ENCODE data around the gene TOX2. TPM values are rescaled to one million over a fixed set of nuclear protein-coding genes. Genes with fewer than 3 reads are reported as not detected.

TOX2 gene
- total RNA-seq, 1 donor from 2014 or later, result 5.0 TPM

DNA sequence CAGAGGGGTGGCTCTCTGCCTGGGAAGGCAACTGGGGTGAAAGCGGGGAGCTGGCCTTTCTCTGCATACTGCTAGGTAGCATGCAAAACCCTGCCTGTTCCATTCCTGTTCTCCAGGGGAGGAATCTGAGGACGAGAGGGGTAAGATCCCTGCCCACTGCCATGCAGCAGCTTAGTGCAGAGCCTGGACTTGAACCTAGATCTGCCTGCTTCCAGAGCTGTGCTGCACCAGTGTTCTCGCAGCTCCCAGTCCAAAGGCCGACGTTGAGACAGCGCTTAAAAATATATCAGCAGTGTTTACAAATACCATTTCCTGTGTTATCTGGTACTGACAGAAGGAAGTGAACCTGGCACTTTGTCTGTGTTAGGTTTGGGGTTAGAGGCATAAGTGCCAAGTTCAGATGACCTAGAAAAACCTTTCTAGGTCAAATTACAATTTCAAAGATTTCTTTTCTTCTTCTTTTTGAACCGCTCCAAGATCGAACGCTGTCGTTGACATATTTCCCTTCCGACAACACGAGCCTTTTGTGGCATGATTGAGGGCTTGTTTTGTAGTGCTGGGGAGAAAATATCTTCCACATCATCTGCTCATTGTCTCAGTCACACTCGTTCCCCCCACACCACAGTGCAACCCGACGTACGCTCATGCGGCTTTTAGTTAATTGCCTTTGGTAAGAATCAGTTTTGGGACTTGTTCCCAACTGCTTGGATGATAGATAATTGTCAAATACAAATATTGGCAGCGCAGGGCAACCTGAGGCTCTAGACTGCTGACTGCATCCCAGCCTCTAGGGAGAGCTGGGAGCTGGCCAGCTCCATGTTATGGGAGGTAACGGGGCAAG, 44.6 kb downstream of the TOX2 start:
- H3K27me3 Mint-ChIP-seq (ENCODE audit: unreplicated experiment), result no peaks in the 10 kb centered on the region
- H3K36me3 Mint-ChIP-seq (ENCODE audit: low read depth, unreplicated experiment), result no peaks in the 10 kb centered on the region
- TF ChIP-seq, protein P1, sequence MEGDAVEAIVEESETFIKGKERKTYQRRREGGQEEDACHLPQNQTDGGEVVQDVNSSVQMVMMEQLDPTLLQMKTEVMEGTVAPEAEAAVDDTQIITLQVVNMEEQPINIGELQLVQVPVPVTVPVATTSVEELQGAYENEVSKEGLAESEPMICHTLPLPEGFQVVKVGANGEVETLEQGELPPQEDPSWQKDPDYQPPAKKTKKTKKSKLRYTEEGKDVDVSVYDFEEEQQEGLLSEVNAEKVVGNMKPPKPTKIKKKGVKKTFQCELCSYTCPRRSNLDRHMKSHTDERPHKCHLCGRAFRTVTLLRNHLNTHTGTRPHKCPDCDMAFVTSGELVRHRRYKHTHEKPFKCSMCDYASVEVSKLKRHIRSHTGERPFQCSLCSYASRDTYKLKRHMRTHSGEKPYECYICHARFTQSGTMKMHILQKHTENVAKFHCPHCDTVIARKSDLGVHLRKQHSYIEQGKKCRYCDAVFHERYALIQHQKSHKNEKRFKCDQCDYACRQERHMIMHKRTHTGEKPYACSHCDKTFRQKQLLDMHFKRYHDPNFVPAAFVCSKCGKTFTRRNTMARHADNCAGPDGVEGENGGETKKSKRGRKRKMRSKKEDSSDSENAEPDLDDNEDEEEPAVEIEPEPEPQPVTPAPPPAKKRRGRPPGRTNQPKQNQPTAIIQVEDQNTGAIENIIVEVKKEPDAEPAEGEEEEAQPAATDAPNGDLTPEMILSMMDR (IDR thresholded peaks at IDR 0.05; ENCODE audit: unreplicated experiment), result no peak
- H3K27ac Mint-ChIP-seq (ENCODE audit: unreplicated experiment), result no peak overlapping the region
- no peaks in the 10 kb centered on the region for H3K9me3 Mint-ChIP-seq (ENCODE audit: unreplicated experiment)
- H3K4me3 Mint-ChIP-seq (ENCODE audit: unreplicated experiment), result no peak overlapping the region
- DNase-seq (ENCODE audit: low spot score), result no peak
- peaks cover 13% of the 10 kb centered on the region for H3K4me1 Mint-ChIP-seq (ENCODE audit: unreplicated experiment)

DNA sequence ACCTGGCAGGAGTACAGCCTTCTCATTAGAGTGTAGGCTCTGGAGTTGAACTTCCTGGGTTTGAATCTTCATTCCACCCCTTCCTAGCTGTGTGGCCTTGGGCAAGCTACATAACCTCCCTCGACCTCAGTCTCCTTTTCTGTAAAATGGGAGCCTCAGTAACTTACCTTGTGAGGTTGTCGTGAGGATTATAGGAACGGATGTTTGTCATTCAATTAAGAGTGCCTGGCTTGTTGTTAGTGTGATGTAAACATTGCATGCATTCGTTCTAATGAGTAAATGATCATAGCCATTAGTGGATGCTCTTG, 45.2 kb downstream of the TOX2 start:
- no peaks in the 10 kb centered on the region for H3K9me3 Mint-ChIP-seq (ENCODE audit: unreplicated experiment)
- H3K4me3 Mint-ChIP-seq (ENCODE audit: unreplicated experiment), result no peak overlapping the region
- H3K27ac Mint-ChIP-seq (ENCODE audit: unreplicated experiment), result no peak overlapping the region
- no peaks in the 10 kb centered on the region for H3K36me3 Mint-ChIP-seq (ENCODE audit: low read depth, unreplicated experiment)
- TF ChIP-seq, protein P1 (IDR thresholded peaks at IDR 0.05; ENCODE audit: unreplicated experiment), result no peak
- no peaks in the 10 kb centered on the region for H3K27me3 Mint-ChIP-seq (ENCODE audit: unreplicated experiment)
- peaks cover 14% of the 10 kb centered on the region for H3K4me1 Mint-ChIP-seq (ENCODE audit: unreplicated experiment)
- DNase-seq (ENCODE audit: low spot score), result no peak

- no peaks in the 10 kb centered on the region for H3K36me3 Mint-ChIP-seq (ENCODE audit: low read depth, unreplicated experiment)
- no peak overlapping the region for H3K27ac Mint-ChIP-seq (ENCODE audit: unreplicated experiment)
- no peak overlapping the region for H3K4me3 Mint-ChIP-seq (ENCODE audit: unreplicated experiment)
- TF ChIP-seq, protein P1 (IDR thresholded peaks at IDR 0.05; ENCODE audit: unreplicated experiment), result no peak
- H3K4me1 Mint-ChIP-seq (ENCODE audit: unreplicated experiment), result peaks cover 14% of the 10 kb centered on the region
- DNase-seq (ENCODE audit: low spot score), result no peak
- no peaks in the 10 kb centered on the region for H3K27me3 Mint-ChIP-seq (ENCODE audit: unreplicated experiment)
- H3K9me3 Mint-ChIP-seq (ENCODE audit: unreplicated experiment), result no peaks in the 10 kb centered on the region
Observed at GRCh38 chr20:43960231-43960630, 45.6 kb downstream of the TOX2 start.

- Mint-ChIP-seq H3K27ac (ENCODE audit: unreplicated experiment) (no peak overlapping the region), H3K9me3 (ENCODE audit: unreplicated experiment) (no peaks in the 10 kb centered on the region), H3K36me3 (ENCODE audit: low read depth, unreplicated experiment) (no peaks in the 10 kb centered on the region), H3K4me1 (ENCODE audit: unreplicated experiment) (peaks cover 14% of the 10 kb centered on the region), H3K4me3 (ENCODE audit: unreplicated experiment) (no peak overlapping the region), H3K27me3 (ENCODE audit: unreplicated experiment) (no peaks in the 10 kb centered on the region)
- no peak for DNase-seq (ENCODE audit: low spot score)
- TF ChIP-seq, protein P1 (IDR thresholded peaks at IDR 0.05; ENCODE audit: unreplicated experiment), result no peak
Observed at GRCh38 chr20:43961116-43961515, 46.5 kb downstream of the TOX2 start.

Data from endothelial cell (in vitro differentiated cells).